ENCODE measurements around the gene GGA2. TPM values are rescaled to one million over a fixed set of nuclear protein-coding genes. Genes with fewer than 3 reads are reported as not detected.

GGA2 gene
- total RNA-seq, 6 experiments from 2014 or later, result 28.1 to 38.0 (median 35.7) TPM

GRCh38 chr16:23521965-23522364, 11.7 kb upstream of the GGA2 start:
- Mint-ChIP-seq H3K27ac (no peak overlapping the region), H3K36me3 (ENCODE audit: low read depth) (peaks cover 36% of the 10 kb centered on the region), H3K9me3 (no peaks in the 10 kb centered on the region), H3K27me3 (ENCODE audit: insufficient read depth) (peaks cover 1% of the 10 kb centered on the region), H3K4me1 (ENCODE audit: low read depth) (no peaks in the 10 kb centered on the region), H3K4me3 (no peak overlapping the region)
- DNase-seq, result no peak
- no peak for TF ChIP-seq CTCF (IDR thresholded peaks at IDR 0.05)

DNA sequence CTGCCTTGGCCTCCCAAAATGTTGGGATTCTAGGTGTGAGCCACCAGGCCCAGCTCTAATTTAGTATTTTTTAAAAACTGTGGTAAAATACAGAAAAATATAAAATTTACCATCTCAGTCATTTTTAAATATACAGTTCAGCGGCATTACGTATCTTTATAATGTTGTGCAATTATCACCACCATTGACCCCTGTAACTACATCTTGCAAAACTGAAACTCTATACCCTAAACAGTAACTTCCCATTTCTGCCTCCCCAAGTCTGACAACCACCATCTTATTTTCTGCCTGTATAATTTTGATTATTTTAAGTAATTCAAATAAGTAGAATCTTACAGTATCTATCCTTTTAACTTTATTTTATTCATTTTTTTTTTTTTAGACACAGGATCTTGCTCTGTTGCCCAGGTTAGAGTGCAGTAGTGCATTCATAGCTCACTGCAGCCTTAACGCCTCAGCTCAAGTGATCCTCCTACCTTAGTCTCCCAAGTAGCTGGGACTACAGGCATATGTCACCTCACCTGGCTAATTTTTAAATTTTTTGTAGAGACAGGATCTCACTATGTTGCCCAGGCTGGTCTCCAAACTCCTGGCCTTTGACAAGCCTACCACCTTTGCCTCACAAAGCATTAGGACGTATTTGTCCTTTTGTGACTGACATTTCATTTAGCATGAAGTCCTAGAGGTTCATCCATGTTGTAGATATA, 10.9 kb upstream of the GGA2 start:
- peaks cover 1% of the 10 kb centered on the region for H3K27me3 Mint-ChIP-seq (ENCODE audit: insufficient read depth)
- DNase-seq, result no peak

GRCh38 chr16:23520500-23520899, 10.2 kb upstream of the GGA2 start:
- no peak for DNase-seq
- Mint-ChIP-seq H3K9me3 (no peaks in the 10 kb centered on the region), H3K36me3 (ENCODE audit: low read depth) (peaks cover 36% of the 10 kb centered on the region), H3K27ac (no peak overlapping the region), H3K4me3 (no peak overlapping the region), H3K27me3 (ENCODE audit: insufficient read depth) (peaks cover 1% of the 10 kb centered on the region), H3K4me1 (ENCODE audit: low read depth) (no peaks in the 10 kb centered on the region)
- TF ChIP-seq CTCF (IDR thresholded peaks at IDR 0.05), result no peak

More for the DNA sequence above, 10.9 kb upstream of the GGA2 start:
- H3K27ac Mint-ChIP-seq, result no peak overlapping the region
- no peak for TF ChIP-seq CTCF (IDR thresholded peaks at IDR 0.05)
- H3K4me1 Mint-ChIP-seq (ENCODE audit: low read depth), result no peaks in the 10 kb centered on the region
- H3K9me3 Mint-ChIP-seq, result no peaks in the 10 kb centered on the region
- H3K4me3 Mint-ChIP-seq, result no peak overlapping the region
- H3K36me3 Mint-ChIP-seq (ENCODE audit: low read depth), result peaks cover 36% of the 10 kb centered on the region

DNA sequence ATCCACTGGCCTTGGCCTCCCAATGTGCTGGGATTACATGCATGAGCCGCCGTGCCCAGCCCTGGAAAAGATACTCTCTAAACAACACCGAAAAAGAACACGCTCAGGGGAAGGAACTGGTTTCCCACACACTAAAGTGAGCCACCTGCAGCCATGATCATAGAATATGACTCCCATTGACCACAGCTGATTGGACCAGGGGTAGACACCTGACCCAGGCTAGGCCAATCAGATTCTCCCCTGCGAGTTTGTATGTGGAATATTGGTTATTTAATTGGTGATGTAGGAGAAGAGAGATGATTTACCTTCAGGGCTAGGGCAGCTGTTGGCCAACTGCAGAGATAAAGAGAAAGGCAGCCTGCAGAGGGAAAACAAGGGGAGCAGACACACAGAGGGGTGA, 9.0 kb upstream of the GGA2 start:
- TF ChIP-seq CTCF (IDR thresholded peaks at IDR 0.05), result no peak
- Mint-ChIP-seq H3K27ac (no peak overlapping the region), H3K9me3 (no peaks in the 10 kb centered on the region), H3K4me3 (no peak overlapping the region), H3K36me3 (ENCODE audit: low read depth) (peaks cover 36% of the 10 kb centered on the region), H3K4me1 (ENCODE audit: low read depth) (no peaks in the 10 kb centered on the region), H3K27me3 (ENCODE audit: insufficient read depth) (peaks cover 1% of the 10 kb centered on the region)
- DNase-seq, result no peak

- peaks cover 35% of the 10 kb centered on the region for H3K36me3 Mint-ChIP-seq (ENCODE audit: low read depth)
- H3K4me3 Mint-ChIP-seq, result no peak overlapping the region
- peaks cover 1% of the 10 kb centered on the region for H3K27me3 Mint-ChIP-seq (ENCODE audit: insufficient read depth)
- no peak overlapping the region for H3K27ac Mint-ChIP-seq
- H3K4me1 Mint-ChIP-seq (ENCODE audit: low read depth), result no peaks in the 10 kb centered on the region
- H3K9me3 Mint-ChIP-seq, result no peaks in the 10 kb centered on the region
- DNase-seq, result no peak
- TF ChIP-seq CTCF (IDR thresholded peaks at IDR 0.05), result no peak
Observed at GRCh38 chr16:23518435-23518891, 8.2 kb upstream of the GGA2 start.

All from HFFc6 (cell line).